ENCODE measurements around the gene ABCA5. TPM values are rescaled to one million over a fixed set of nuclear protein-coding genes. Genes with fewer than 3 reads are reported as not detected.
A peak's percentile ranks its signal among the peaks of the same experiment; 100 is the strongest.

The ABCA5 gene
- total and polyA plus RNA-seq, 9 donors, result 8.3 to 34.1 (median 23.7) TPM

- DNase-seq, result no peak
- 89 to 94% (median 91%) methylated on average over 8 of the region's 8 CpGs for WGBS, 3 donors
- Histone ChIP-seq H3K9me3 (no peaks in the 10 kb centered on the region), H3K27me3 (no peaks in the 10 kb centered on the region), H3K36me3 (no peaks in the 10 kb centered on the region), H3K27ac (no peak overlapping the region), H3K4me3 (no peak overlapping the region), H3K4me1 (ENCODE audit: insufficient read depth) (peaks cover 2% of the 10 kb centered on the region)
- intact Hi-C loops (cut with DNase I), result loop anchor here in 3 of 4 donors (5.0 kb wide), 2 partner anchors 463 to 468 kb away; no protein-coding TSS in a partner anchor
- TF ChIP-seq POLR2A (IDR thresholded peaks at IDR 0.05) (no peak), EP300 (IDR thresholded peaks at IDR 0.05) (no peak), CTCF (IDR thresholded peaks at IDR 0.05) (no peak)
Observed at GRCh38 chr17:69239611-69240600, 87.0 kb downstream of the ABCA5 start.

- Histone ChIP-seq H3K4me3 (no peak overlapping the region), H3K9me3 (peaks cover 0 to 6% of the 10 kb centered on the region in 2 donors), H3K27me3 (no peaks in the 10 kb centered on the region), H3K4me1 (ENCODE audit: insufficient read depth) (peaks cover 2% of the 10 kb centered on the region), H3K36me3 (no peaks in the 10 kb centered on the region), H3K27ac (no peak overlapping the region)
- intact Hi-C loops (cut with DNase I), result loop anchor here in 3 of 4 donors (5.0 kb wide), 2 partner anchors 460 to 465 kb away; no protein-coding TSS in a partner anchor
- no peak for TF ChIP-seq CTCF (IDR thresholded peaks at IDR 0.05)
- TF ChIP-seq POLR2A (IDR thresholded peaks at IDR 0.05), result no peak
- TF ChIP-seq EP300 (IDR thresholded peaks at IDR 0.05), result no peak
- DNase-seq, result no peak
- WGBS, 3 donors, result 89 to 90% (median 89%) methylated on average over 3 of the region's 3 CpGs
Observed at GRCh38 chr17:69236946-69237345, 90.0 kb downstream of the ABCA5 start.

GRCh38 chr17:69236464-69236863 is 90.5 kb downstream of the ABCA5 start:
- no peak for DNase-seq
- peaks cover 2% of the 10 kb centered on the region for H3K4me1 ChIP-seq (ENCODE audit: insufficient read depth)
- H3K27ac ChIP-seq, result no peak overlapping the region
- intact Hi-C loops (cut with DNase I), result loop anchor here in 3 of 4 donors (5.0 kb wide), 2 partner anchors 459 to 464 kb away; no protein-coding TSS in a partner anchor
- 40 to 57% (median 46%) methylated on average over 2 of the region's 2 CpGs for WGBS, 3 donors
- H3K9me3 ChIP-seq, result peaks cover 0 to 6% of the 10 kb centered on the region in 2 donors
- no peaks in the 10 kb centered on the region for H3K27me3 ChIP-seq
- no peak for TF ChIP-seq POLR2A (IDR thresholded peaks at IDR 0.05)
- TF ChIP-seq CTCF (IDR thresholded peaks at IDR 0.05), result no peak
- TF ChIP-seq EP300 (IDR thresholded peaks at IDR 0.05), result no peak
- no peaks in the 10 kb centered on the region for H3K36me3 ChIP-seq
- no peak overlapping the region for H3K4me3 ChIP-seq

- TF ChIP-seq CTCF (IDR thresholded peaks at IDR 0.05), result peak; percentile 45 to 75 (median 58)
- TF ChIP-seq POLR2A (IDR thresholded peaks at IDR 0.05), result no peak
- TF ChIP-seq EP300 (IDR thresholded peaks at IDR 0.05), result no peak
- Histone ChIP-seq H3K9me3 (peaks cover 0 to 6% of the 10 kb centered on the region in 2 donors), H3K27me3 (no peaks in the 10 kb centered on the region), H3K4me1 (ENCODE audit: insufficient read depth) (peaks cover 2% of the 10 kb centered on the region), H3K4me3 (no peak overlapping the region), H3K36me3 (no peaks in the 10 kb centered on the region), H3K27ac (no peak overlapping the region)
- WGBS, 3 donors, result 24 to 53% (median 33%) methylated on average over 1 of the region's 1 CpG
- intact Hi-C loops (cut with DNase I), result loop anchor here (2.0 to 5.0 kb wide), 3 partner anchors 458 to 463 kb away; no protein-coding TSS in a partner anchor
- DNase-seq, result peak; percentile 64 to 87 (median 72)
Observed at GRCh38 chr17:69235338-69236058, 91.4 kb downstream of the ABCA5 start.
